Measurements from ENCODE around the gene ACOXL.

The ACOXL gene

DNA sequence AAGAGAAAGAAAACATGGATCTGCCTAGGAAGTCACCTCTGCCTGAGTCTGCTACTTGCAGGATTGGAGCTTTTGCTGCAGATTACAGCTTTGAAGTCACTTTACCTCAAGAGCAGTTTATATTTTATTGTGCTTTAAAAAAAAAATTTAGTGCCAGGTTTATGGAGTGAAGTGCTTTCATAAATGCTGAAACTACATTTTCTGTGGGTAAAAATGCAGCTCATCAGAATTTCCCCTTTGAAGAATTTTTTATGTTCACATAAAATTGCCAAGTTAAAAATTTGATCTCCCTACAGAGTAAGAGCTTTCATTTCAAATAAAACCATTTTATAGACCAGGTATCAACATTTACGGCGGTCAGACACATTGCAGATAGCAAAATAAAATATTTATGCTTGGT, 413.6 kb downstream of the ACOXL start:
- DNase-seq, result no peak

DNA sequence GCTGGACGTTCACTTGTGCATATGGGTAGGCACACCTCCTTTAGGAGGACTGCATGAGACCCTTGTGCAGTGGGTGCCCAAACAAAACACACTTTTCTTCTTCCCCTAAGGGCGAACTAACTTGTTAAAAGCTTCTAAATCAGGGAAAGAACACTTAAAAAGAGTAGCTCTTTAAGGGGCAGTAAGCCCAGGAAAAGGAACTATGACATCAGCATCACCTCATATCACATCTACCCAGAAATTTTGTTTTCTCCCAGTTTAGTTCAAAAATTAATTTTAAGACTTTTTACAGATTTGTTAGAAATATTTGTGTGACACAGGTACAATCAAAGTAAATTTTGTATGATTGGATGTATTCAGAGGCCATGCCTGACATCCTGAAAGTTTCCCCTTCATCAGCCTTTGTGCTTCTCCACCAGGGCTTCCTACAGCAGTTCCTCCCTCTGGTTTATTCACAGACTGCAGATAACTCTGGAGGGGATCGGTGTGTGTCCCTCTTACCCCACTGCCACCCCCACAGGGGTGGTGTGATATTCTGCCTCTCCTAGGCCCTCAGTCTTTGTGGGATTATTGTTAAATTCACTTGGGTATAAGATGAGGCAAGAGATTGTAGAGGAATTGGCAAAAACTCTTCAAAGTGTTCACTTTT, 416.0 kb downstream of the ACOXL start:
- DNase-seq, result no peak

DNA sequence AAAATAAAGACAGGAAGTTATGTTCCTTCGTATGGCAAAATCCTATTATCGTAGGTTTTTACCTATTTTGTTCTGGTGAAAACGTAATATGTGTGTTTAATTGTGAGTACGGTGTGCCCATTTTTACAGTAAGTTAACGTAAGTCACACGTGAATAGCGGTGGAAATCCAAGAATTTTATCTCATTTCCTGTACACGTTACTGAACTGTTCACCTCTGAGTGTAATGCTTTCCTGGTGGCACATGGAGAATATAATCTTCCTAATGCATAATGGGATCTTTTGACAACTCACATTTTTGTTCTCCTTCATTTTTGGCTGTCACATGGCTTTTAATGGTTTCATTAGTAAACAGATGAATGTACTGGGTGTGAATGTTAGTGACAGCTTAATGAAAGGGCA, 416.6 kb downstream of the ACOXL start:
- no peak for DNase-seq

- DNase-seq, result no peak
These were observed 417.6 kb downstream of the ACOXL start for GRCh38 chr2:111149882-111150455.

DNA sequence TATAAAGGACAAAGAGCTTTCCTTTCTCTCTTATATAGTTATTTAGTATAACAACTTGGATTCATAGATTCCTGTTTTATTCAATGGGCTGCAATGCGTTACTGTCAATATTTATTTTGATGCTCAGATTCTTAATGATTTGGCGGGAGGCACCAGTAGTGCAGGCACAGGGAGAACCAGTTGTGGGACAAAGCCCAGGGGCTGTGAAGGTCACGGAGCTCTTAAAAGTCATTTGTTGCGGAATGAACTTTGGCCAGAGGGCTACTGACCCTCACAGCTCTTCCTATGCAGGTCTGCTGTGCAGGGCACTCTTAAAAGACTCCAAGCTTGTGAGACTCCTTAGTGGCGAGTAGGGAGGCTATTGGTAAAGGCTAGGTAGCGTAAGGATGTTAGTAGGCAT, 422.4 kb downstream of the ACOXL start:
- DNase-seq, result no peak

GRCh38 chr2:111155610-111156009, 423.2 kb downstream of the ACOXL start:
- no peak for DNase-seq

DNA sequence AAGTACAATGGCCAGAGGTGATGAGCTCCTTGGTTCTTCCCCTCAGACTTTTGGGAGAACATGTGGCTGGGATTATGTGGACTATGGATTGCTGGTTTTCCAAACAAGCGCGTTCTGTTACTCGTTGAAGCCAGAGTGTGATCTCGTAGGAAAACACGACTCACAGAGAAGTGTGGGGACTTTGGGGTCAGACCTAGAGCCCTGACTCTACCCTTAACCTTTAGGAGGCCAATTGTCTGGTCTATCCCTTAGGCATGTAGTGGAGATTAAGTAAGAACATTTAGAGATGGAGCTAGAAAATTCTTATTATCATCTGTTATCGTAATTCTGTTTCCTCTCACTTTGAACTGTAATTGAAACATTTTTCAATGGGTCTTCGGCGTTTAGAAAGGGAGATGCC, 424.2 kb downstream of the ACOXL start:
- DNase-seq, result no peak

GRCh38 chr2:111157071-111157661, 424.8 kb downstream of the ACOXL start:
- DNase-seq, result no peak

DNA sequence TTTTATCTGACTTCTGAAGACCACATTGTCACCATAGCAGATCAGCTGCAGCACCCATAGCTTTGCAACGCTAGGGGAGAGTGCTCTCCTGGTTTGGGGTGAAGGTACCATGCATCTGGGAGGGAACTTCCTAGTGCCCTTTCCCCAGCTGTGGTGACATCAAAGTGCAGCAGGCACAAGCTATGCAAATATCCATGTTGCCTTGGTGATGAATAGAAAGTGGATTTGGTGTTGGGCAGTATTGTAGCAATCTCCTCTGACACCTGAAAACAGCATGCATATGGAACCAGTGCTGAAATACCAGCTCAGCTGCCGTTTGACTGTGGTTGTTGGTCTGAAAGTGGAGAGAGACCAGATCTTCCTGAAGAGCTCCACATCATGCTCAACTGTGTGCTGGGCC, 425.4 kb downstream of the ACOXL start:
- DNase-seq, result no peak

DNA sequence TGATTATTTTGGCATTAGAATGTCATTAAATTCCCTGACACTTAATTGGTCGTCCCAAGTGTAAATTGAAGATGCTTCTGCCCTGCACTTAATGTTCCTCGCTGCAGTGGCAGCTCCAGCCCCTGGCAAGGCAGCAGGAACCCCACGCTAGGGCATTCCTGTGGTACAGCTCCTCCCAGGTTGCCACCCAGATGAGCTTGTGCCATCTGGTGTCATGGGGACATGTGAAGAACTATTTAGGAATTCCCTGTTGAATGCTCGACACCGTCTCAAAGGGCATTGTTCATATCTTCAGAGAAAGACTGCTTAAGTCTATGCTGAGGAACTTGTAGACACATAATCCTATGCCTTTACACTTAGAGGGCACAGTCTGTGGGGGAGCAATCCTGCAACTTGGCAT, 427.3 kb downstream of the ACOXL start:
- no peak for DNase-seq

GRCh38 chr2:111160758-111161157, 428.4 kb downstream of the ACOXL start:
- DNase-seq, result no peak

DNA sequence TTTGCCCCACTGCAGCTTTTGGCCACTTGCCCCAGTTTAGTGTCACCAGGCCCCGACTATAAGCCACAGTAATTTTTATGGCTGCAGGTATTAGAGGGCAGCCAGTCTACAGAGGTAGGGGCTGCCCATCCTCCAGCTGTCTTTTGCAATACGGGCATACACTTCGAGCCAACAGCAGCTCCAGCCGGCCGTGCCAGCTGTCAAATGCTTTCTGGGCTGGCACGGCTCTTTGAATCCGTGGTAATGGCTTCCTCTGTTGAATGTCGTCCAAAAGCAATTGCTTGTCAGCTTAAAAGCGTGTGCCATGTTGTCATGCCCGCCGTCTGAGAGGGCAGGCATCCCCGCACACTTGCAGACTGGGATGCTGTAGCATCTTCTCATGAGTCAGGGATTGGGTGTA, 429.6 kb downstream of the ACOXL start:
- DNase-seq, result no peak

DNA sequence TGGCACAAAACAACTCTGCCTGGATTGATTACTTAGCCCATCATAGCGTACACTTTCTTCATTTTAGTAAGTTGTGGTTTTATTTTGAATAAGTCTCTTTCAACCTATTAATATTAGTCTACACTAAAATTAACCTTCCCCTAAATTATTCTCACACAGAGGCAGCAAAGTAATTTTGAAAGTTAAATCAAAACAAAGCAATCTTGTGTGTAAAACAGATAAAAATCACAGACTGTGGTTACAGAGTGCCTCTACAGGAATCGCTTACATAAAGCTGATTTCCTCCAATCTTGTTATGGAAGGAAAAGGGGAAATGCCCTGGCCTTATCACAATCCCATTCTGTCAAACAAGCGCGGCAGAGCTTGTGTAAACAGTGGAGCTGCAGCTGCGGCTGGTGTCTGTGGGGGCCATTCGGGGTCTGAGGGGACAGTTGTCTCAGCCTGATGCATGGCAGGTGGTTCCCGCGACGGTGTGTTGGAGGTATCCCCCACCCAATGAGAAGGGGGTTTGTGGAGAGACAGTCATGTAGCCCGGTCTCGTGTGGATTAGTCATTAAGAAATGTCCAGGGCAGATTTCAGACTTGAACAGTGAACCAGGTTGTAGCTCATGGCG, 430.5 kb downstream of the ACOXL start:
- no peak for DNase-seq

DNA sequence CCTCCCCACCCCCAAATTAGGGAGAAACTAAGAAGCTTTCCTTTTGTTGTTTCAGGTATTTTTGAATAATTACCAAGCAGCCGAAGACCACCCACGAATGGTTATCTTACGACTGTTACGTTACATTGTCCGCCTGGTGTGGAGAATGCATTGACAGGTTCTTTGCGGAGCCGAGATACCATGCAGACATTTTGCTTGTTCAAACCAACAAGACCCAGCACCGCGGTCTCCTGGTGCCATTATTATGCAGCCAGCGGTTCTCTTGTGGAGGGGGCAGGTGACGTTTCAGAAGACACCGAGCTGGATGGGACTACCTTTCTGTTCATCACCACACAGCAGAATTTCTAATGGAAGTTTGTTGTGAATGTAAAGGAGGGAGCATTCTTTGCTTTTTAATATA, 431.7 kb downstream of the ACOXL start:
- no peak for DNase-seq

DNA sequence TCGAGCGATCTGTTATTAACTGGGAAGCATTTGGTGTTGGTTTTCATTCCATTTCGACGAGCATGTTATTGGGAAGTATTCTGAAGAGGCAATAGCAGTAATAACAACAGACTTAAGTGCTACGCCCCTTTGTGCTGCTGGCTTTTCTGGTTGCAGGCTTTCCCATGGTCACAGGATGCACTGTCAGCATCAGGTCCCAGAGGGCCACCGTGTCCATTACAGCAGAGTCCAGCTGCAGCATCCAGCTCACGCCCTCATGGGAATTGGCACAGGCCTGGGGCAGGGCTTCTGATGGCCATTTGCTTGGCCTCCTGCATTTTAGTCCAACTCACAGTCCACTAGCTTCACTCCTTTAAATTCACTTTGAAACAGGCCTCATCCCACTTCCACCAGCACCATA, 432.7 kb downstream of the ACOXL start:
- DNase-seq, result no peak

GRCh38 chr2:111166115-111166514, 433.7 kb downstream of the ACOXL start:
- DNase-seq, result no peak

DNA sequence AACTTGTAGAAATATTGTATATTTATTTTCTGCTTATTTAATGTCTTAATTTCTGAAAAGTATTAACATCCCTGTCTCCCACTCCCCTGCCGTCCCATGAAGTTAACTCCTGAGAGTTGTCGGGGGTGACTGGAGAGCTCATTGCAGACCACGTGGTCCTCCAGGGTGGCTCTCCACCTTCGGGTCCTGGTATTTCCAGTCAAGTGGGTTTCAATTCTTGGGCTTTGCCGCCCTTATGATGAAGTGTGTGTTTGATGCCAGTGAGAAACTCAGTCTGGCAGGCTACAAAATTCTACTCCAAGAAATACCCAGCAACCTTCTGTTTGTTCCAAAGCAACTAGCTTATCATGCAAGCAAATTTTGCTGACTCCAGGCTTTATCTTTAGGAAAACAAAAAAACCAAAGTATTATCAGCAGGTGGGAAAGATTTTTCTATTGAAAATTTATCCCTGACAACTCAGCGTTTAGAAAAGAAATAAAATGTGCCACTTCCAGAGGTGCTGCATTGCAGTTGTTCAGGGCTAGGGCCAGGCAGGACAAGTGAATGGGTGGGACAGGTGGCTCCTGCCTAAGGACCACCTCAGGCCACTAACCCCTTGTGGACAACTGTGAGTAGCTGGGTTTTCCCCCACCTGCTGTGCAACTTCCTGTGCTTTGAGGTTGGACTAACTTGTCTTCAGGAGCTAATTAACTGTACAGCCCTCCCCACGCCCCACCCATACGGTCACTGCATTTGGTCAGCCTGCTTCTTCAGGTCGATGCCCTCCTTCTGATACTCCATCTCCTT, 434.9 kb downstream of the ACOXL start:
- no peak for DNase-seq

- no peak for DNase-seq
These were observed 435.4 kb downstream of the ACOXL start for GRCh38 chr2:111167863-111168162.
